Fibroblast of mammary gland (primary cell): ENCODE results near the gene CYP11A1.
A peak's percentile ranks its signal among the peaks of the same experiment; 100 is the strongest.

Source experiments
- DNase-seq: peaks from one replicate; pipeline ENCODE4 v3.0.0-alpha.2; 2010; ENCODE audit warnings: low read depth
- H3K4me3 ChIP-seq: 2 replicates; pipeline ENCODE4 v1.5.1; 2011; ENCODE audit warnings: low read depth, mild to moderate bottlenecking, low read length, moderate library complexity; ENCODE audit not compliant: control insufficient read depth
- CTCF ChIP-seq: conservative IDR thresholded peaks from 2 replicates; pipeline ENCODE4 v1.5.1; 2011; ENCODE audit warnings: low read depth, low read length, inconsistent platforms; ENCODE audit not compliant: control insufficient read depth, insufficient read depth

CYP11A1 gene

DNA sequence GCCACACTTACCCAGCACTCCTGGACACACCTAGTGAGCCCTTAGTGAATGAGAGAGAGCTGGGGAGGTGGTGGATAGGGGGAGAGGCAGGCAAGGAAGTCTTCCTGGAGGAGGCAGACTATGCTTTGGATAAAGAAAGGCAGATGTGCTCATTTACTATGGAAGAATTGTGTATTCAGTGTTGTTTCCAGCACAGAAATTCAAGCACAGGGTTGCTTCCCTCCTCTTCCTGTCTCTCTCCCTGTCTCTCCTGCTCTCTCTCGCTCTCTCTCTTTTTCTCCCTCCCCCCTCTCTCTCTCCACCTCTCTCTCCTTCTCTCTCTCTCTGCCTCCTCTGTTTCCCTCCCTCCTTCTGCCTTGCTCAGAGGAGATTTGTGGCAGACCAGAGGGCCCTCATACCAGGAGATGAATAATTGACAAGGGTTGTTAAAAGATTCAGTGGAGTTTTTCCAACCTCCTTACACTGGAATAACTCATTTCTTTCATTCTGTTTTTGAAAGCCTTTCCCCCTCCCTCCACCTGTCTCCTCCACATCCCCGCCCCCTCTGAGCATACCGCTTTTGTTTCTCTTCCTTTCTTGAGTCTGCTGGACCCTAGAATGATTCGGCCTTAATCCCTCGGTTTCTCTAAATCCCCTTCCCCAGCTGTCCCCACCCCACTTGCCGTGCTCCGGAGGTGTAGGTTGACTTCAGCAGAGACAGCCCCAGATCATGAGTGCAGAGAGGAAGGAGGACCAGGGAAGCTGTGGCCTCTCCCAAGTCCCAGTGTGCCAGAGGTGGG, 65.7 kb downstream of the CYP11A1 start:
- no peak for DNase-seq
- no peak overlapping the region for H3K4me3 ChIP-seq
- TF ChIP-seq CTCF = no peak

GRCh38 chr15:74300057-74300795, 67.2 kb downstream of the CYP11A1 start:
- no peak for DNase-seq
- TF ChIP-seq CTCF = no peak
- H3K4me3 ChIP-seq = no peak overlapping the region

DNA sequence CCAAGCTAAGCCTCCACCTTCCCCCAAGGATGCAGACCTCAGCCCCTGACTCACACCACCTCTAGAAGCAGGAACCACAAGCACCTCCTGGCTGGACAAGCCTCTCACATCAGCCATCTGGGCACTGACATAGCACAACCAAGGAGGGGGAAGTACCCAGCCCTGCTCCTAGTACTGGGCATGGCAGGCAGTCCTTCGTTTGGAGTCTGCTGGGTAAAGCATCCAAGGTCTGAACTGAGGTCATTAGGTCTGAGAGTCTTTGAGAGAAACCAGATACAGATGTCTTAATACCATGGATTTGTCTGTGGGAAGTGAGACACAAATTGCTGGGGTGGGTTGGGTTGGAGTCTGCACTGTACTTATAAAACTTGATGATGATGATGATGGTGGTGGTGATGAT, 69.6 kb downstream of the CYP11A1 start:
- no peak for DNase-seq
- H3K4me3 ChIP-seq = no peak overlapping the region
- TF ChIP-seq CTCF = no peak

- peak; percentile 6 for TF ChIP-seq CTCF
- no peak overlapping the region for H3K4me3 ChIP-seq
- DNase-seq = no peak
These were observed 71.6 kb downstream of the CYP11A1 start for GRCh38 chr15:74295800-74296199.

DNA sequence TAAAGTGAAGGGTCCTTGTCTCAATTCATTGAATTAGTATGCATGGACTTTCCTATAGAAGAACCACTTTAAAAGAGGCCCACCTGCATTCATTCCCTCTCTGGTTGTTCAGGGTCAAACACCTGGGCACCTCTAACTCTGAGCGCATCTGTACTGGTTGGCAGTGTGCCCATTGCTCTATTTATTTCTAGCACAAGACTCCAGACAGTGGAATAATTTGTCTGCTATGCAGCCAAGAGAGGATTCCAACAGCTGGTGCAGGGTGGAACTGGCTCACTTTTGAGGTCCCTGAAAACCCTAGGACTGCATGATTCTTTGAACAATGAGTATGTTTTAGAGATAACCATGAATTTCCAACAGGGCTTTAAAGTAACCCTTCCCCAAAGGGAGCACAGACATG, 73.4 kb downstream of the CYP11A1 start:
- no peak for DNase-seq
- TF ChIP-seq CTCF = no peak
- no peak overlapping the region for H3K4me3 ChIP-seq

GRCh38 chr15:74293021-74293810, 74.2 kb downstream of the CYP11A1 start:
- no peak overlapping the region for H3K4me3 ChIP-seq
- no peak for DNase-seq
- no peak for TF ChIP-seq CTCF
